Heart left ventricle (tissue), 16 donors: ENCODE results near the gene GM2A. TPM values are rescaled to one million over a fixed set of nuclear protein-coding genes. Genes with fewer than 3 reads are reported as not detected.
A peak's percentile ranks its signal among the peaks of the same experiment; 100 is the strongest.

Experiments
- ATAC-seq, 4 donors: fragments of 200-7000 bp; cut with Tn5 transposase; one replicate each; pipeline ENCODE4 v1.9.1; 2020 to 2022; ENCODE audit warnings: moderate library complexity in 4 of 4, mild to moderate bottlenecking in 3 of 4, moderate number of reproducible peaks in 1 of 4
- DNase-seq, 5 donors: peaks; one replicate each; pipeline ENCODE4 v3.0.0-alpha.2; 2020
- H3K27ac ChIP-seq, 12 donors: fragments of 200-600 bp; sonication (generic) in 4 of 12; one replicate each; pipeline versions ENCODE4 v1.5.0 to v1.8.0; 2016 to 2022; ENCODE audit warnings: mild to moderate bottlenecking in 2 of 12
- H3K27me3 ChIP-seq, 9 donors: fragments of 200-600 bp; sonication (generic) in 2 of 9; one replicate each; pipeline versions ENCODE4 v1.5.1 to v1.8.0; 2016 to 2022; ENCODE audit warnings: mild to moderate bottlenecking in 3 of 9
- H3K36me3 ChIP-seq, 9 donors: fragments of 200-600 bp; sonication (generic) in 2 of 9; one replicate each; pipeline versions ENCODE4 v1.5.0 to v1.8.0; 2018 to 2022; ENCODE audit warnings: mild to moderate bottlenecking in 2 of 9
- H3K4me1 ChIP-seq, 12 donors: fragments of 200-600 bp; sonication (generic) in 4 of 12; one replicate each; pipeline versions ENCODE4 v1.5.0 to v1.8.0; 2016 to 2022; ENCODE audit warnings: mild to moderate bottlenecking in 3 of 12
- H3K4me3 ChIP-seq, 12 donors: fragments of 200-600 bp; sonication (generic) in 4 of 12; one replicate each; pipeline versions ENCODE4 v1.5.0 to v1.8.0; 2017 to 2022; ENCODE audit warnings: mild to moderate bottlenecking in 9 of 12, moderate library complexity in 4 of 12
- H3K9me3 ChIP-seq, 12 donors: fragments of 200-600 bp; sonication (generic) in 4 of 12; one replicate each; pipeline versions ENCODE4 v1.5.0 to v1.8.0; 2016 to 2022; ENCODE audit warnings: mild to moderate bottlenecking in 1 of 12
- POLR2A ChIP-seq, 2 donors: fragments of 450-650 bp; IDR thresholded peaks; one replicate each; pipeline ENCODE4 v1.6.1; 2017; ENCODE audit warnings: antibody characterized with exemption in 2 of 2, mild to moderate bottlenecking in 2 of 2, moderate library complexity in 2 of 2
- WGBS, 4 donors: extraction: QIAGEN DNeasy Blood & Tissue Kit in 2 of 4; methylation state at CpG; one replicate each; pipeline versions ENCODE4 v1.1.5 to v1.1.7; 2013 to 2018; 5-methylcytosine and 5-hydroxymethylcytosine counted together
- intact Hi-C, 10 donors: fragments of 100-400 bp; cut with DNase I; formaldehyde crosslinking; loops; one replicate each; pipeline versions ENCODE4 v1.11.1 to v1.14.2; 2022
- polyA plus RNA-seq, 2 donors: library from polyadenylated mRNA; stranded (reverse); fragments of 200-250 nt; gene quantifications; one replicate each; pipeline ENCODE4 v1.2.3, GENCODE V29; 2013
- total RNA-seq, 9 donors: library from RNA; depleted of rRNA in 2 of 9; stranded (reverse); fragments of >200 nt in 2 of 9; fragmentation: NEBNext Ultra II Directional in 3 of 9; extraction: Animal tissue kit (Norgen Biotek cat#: 25700) in 3 of 9; gene quantifications; one replicate each; pipeline versions ENCODE4 v1.1.0 to v1.2.4, GENCODE V29; 2016 to 2023
- TF ChIP-seq, protein P1 (sequence below), 12 donors: fragments of 200-600 bp; sonication (generic) in 4 of 12; IDR thresholded peaks; one replicate each; pipeline versions ENCODE4 v1.5.0 to v1.8.0; 2018 to 2022; ENCODE audit warnings: antibody characterized with exemption in 12 of 12, mild to moderate bottlenecking in 5 of 12
- donor health status: ischemic (EF 13 %, LVEDD 7.1; RV severe dilation, severe dysfunction).
- donor health status: healthy with polysubstance abuse.
- donor health status: DM: no; HTN: yes; CAD: no.
- donor health status: DM: no; HTN: no; CAD: no.
- donor health status: ischemic (EF 25% LVEDD 6.9; RV normal size, moderate dysfunction).
- donor health status: ischemic (EF 25% LVEDD 5.7; RV mildly dilated, moderate dysfunction).
- donor health status: healthy.
- donor health status: DM: yes; HTN: yes; CAD: no.
- donor health status: ischemic (EF 35%, LVEDD 5.7; RV mildly dilated, moderate dysfunction).
- donor health status: nonischemic (EF 11% LVEDD 7.7; RV severe dilation, severe dysfunction).
- donor health status: DM: yes; HTN: yes; CAD: no.
- donor health status: PGD.
- donor health status: ischemic (EF 29% LVEDD 5.4; RV normal size, mild dysfunction).
- donor health status: nonischemic (EF 23%, LVEDD 6.1; RV moderate dilation, normal function).

The GM2A gene
- total and polyA plus RNA-seq, 11 donors, result 22.8 to 71.4 (median 40.0) TPM

DNA sequence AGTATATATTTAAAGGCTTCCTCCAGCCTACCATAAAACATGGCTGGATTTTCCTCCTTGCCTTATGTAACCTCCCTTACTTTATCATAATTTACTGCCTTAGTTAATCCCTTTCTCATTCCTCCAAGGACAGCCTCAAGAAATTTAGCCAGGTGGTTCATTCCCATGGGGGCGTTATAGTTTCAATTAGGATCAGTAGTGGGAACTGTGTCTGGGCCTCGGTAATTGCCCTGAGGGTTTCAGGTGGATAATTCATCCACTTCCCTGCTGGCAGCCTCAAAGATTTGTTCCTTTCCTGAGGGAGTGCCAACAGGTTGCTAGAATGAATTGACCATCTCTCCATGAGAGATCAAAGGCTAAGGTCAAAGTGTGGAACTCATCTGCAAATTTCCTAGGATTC is 4.3 kb upstream of the GM2A start:
- TF ChIP-seq, protein P1, sequence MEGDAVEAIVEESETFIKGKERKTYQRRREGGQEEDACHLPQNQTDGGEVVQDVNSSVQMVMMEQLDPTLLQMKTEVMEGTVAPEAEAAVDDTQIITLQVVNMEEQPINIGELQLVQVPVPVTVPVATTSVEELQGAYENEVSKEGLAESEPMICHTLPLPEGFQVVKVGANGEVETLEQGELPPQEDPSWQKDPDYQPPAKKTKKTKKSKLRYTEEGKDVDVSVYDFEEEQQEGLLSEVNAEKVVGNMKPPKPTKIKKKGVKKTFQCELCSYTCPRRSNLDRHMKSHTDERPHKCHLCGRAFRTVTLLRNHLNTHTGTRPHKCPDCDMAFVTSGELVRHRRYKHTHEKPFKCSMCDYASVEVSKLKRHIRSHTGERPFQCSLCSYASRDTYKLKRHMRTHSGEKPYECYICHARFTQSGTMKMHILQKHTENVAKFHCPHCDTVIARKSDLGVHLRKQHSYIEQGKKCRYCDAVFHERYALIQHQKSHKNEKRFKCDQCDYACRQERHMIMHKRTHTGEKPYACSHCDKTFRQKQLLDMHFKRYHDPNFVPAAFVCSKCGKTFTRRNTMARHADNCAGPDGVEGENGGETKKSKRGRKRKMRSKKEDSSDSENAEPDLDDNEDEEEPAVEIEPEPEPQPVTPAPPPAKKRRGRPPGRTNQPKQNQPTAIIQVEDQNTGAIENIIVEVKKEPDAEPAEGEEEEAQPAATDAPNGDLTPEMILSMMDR (IDR thresholded peaks at IDR 0.05), result no peak
- TF ChIP-seq POLR2A (IDR thresholded peaks at IDR 0.05), result no peak
- DNase-seq (no peak), ATAC-seq (no peak)
- 80 to 91% (median 87%) methylated on average over 2 of the region's 2 CpGs for WGBS, 4 donors
- Histone ChIP-seq H3K9me3 (no peaks in the 10 kb centered on the region), H3K27me3 (no peaks in the 10 kb centered on the region), H3K27ac (no peak overlapping the region), H3K4me1 (peaks cover 0 to 14% (median 5%) of the 10 kb centered on the region in 12 donors), H3K36me3 (no peaks in the 10 kb centered on the region), H3K4me3 (no peak overlapping the region)
- intact Hi-C loops, result loop anchor here in 1 of 10 donors (10.0 kb wide), 1 partner anchor 204 kb away; no protein-coding TSS in a partner anchor

DNA sequence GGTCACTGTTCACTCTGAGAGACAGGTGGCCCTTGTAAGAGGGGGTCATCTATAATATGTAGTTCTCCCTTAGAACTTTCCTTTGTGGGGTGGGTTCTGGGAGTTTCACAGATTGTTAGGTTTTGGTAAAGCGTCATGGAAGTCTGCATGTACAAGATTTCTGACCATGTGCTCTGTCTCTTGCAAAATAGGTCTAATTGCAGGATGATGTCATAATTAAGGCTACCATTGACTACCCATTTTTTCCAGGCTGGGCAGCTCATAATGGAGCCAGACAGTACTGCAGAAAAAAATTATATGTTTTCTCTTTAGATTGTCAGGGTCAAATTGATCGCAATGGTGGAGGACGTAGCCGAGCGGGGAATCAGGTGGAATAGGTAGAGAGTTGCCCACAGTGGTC is 3.7 kb upstream of the GM2A start:
- 77 to 95% (median 78%) methylated on average over 5 of the region's 5 CpGs for WGBS, 4 donors
- no peak for TF ChIP-seq POLR2A (IDR thresholded peaks at IDR 0.05)
- TF ChIP-seq, protein P1 (IDR thresholded peaks at IDR 0.05), result no peak

DNA sequence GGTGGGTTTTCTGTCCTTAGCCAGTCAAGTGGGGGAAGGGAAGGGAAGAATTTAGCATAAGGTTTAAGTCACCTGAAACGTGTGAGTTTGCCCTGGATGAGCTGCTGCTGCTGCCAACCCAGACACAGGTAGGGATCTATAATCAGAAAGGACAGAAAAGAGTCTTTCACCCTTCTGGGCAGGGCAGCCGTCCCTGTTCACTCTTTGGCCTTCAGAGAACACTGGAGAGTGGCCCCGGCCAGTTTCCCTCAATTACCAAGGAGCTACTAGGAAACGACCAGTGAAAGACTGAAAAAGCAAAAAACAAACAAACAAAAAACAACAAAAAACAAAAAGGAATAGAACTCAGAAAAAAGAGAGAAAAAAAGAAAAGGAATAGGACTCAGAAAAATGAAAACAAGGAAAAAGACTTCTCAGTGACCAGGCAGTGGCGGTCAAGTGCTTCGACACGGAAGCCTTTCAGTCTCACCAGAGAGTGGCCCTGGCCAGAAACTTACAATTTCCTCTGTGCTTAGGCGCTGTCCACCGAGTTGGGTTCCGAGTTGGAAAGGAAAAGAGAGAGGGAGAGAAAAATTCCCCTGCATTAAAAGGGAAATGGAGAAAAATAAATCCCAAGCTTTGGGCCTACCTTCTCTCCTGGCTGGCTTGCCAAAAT is 2.5 kb upstream of the GM2A start:
- no peak overlapping the region for H3K4me3 ChIP-seq
- ATAC-seq (no peak), DNase-seq (no peak)
- intact Hi-C loops, result no loop called here
- WGBS, 4 donors, result 88% methylated on average over 10 of the region's 10 CpGs
- H3K9me3 ChIP-seq, result no peaks in the 10 kb centered on the region
- no peaks in the 10 kb centered on the region for H3K36me3 ChIP-seq
- TF ChIP-seq POLR2A (IDR thresholded peaks at IDR 0.05), result no peak
- TF ChIP-seq, protein P1 (IDR thresholded peaks at IDR 0.05), result no peak
- H3K27ac ChIP-seq, result peak overlapping the region in 1 of 12 donors; percentile 13
- peaks cover 0 to 32% (median 15%) of the 10 kb centered on the region in 12 donors for H3K4me1 ChIP-seq
- no peaks in the 10 kb centered on the region for H3K27me3 ChIP-seq

More for the DNA sequence above, 3.7 kb upstream of the GM2A start:
- H3K36me3 ChIP-seq, result no peaks in the 10 kb centered on the region
- DNase-seq (no peak), ATAC-seq (no peak)
- H3K27me3 ChIP-seq, result no peaks in the 10 kb centered on the region
- no peak overlapping the region for H3K4me3 ChIP-seq
- peaks cover 0 to 21% (median 11%) of the 10 kb centered on the region in 12 donors for H3K4me1 ChIP-seq
- no peaks in the 10 kb centered on the region for H3K9me3 ChIP-seq
- H3K27ac ChIP-seq, result no peak overlapping the region
- intact Hi-C loops, result loop anchor here in 1 of 10 donors (10.0 kb wide), 1 partner anchor 204 kb away; no protein-coding TSS in a partner anchor

DNA sequence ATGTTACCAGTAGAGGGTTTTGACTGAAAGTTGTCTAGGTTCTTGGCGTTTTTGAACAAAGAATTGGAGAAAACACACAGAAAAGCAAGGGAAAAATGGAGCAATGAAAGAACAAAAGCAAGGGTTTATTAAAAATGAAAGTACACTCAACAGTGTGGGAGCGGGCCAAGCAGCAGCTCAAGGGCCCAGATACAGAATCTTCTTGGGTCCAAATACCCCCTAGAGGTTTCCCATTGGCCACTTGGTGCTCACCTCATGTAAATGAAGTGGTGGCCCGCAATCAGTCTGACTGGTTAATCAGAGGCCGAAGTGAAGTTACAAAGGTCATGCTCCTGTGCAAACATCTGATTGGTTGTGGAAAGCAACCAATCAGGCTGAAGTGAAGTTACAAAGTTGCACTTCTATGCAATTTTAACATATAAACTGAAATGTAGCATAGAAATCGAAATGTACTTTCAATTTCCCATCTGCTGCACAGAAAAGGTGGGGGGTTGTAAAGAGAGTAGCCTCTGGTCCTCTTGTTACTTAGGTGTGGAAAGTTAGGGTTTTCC is 1.9 kb upstream of the GM2A start:
- WGBS, 4 donors, result 93 to 94% (median 94%) methylated on average over 5 of the region's 5 CpGs
- TF ChIP-seq, protein P1 (IDR thresholded peaks at IDR 0.05), result no peak
- TF ChIP-seq POLR2A (IDR thresholded peaks at IDR 0.05), result no peak
- ATAC-seq (no peak), DNase-seq (no peak)
- no peaks in the 10 kb centered on the region for H3K36me3 ChIP-seq
- no peak overlapping the region for H3K4me3 ChIP-seq
- intact Hi-C loops, result no loop called here
- no peaks in the 10 kb centered on the region for H3K27me3 ChIP-seq
- peak overlapping the region in 1 of 12 donors; percentile 13 for H3K27ac ChIP-seq
- peaks cover 0 to 38% (median 16%) of the 10 kb centered on the region in 12 donors for H3K4me1 ChIP-seq
- H3K9me3 ChIP-seq, result no peaks in the 10 kb centered on the region
